Endothelial cell of umbilical vein (primary cell): ENCODE measurements around the gene DMXL2. TPM values are rescaled to one million over a fixed set of nuclear protein-coding genes. Genes with fewer than 3 reads are reported as not detected.

Source experiments
- BruUV-seq: library from RNA; stranded (reverse); fragments of 400-500 nt; replicated peaks from 2 replicates; lab custom pipeline; 2021; lab: Mats Ljungman, UMichigan
- CTCF ChIA-PET: fragments of 300-600, 350-600 bp; sonication (Branson Sonifier 250); formaldehyde crosslinking; loops from one replicate; lab custom pipeline; 2021; ENCODE audit warnings: antibody characterized with exemption, inconsistent platforms; lab: Charles Lee
- POLR2A ChIA-PET: fragments of 300-600, 350-600 bp; sonication (Branson Sonifier 250); formaldehyde crosslinking; loops from one replicate; lab custom pipeline; 2021; ENCODE audit warnings: antibody characterized with exemption, inconsistent platforms; lab: Charles Lee
- DNase-seq: peaks from one replicate; pipeline ENCODE4 v3.0.0-alpha.2; 2011; ENCODE audit warnings: low read depth, low spot score
- FAIRE-seq: peaks from 2 replicates; lab custom pipeline; 2011; peaks lifted over from hg19 to GRCh38; lab: Jason Lieb, UNC
- H2AFZ ChIP-seq: 2 replicates; pipeline ENCODE4 v1.6.0; 2012; ENCODE audit warnings: low read depth, low read length, control low read depth, inconsistent platforms
- H3K27ac ChIP-seq: 2 replicates; pipeline ENCODE4 v1.5.1; 2011; ENCODE audit warnings: low read depth, mild to moderate bottlenecking, control low read depth, low read length, moderate library complexity; ENCODE audit not compliant: insufficient read depth
- H3K27me3 ChIP-seq, 2 experiments: 2 replicates each; pipeline versions ENCODE4 v1.6.0 to v1.6.1; 2011; ENCODE audit warnings: low read length in 2 of 2, mixed read lengths in 1 of 2; ENCODE audit not compliant: control insufficient read depth in 2 of 2, insufficient read depth in 2 of 2
- H3K36me3 ChIP-seq, 2 experiments: 2 replicates in 1 of 2; 3 replicates in 1 of 2; pipeline ENCODE4 v1.5.1; 2011; ENCODE audit warnings: low read length in 2 of 2, mild to moderate bottlenecking in 1 of 2, moderate library complexity in 1 of 2; ENCODE audit not compliant: control insufficient read depth in 2 of 2, insufficient read depth in 2 of 2; ENCODE audit errors: extremely low read depth in 1 of 2
- H3K4me1 ChIP-seq: 3 replicates; pipeline ENCODE4 v1.5.1; 2011; ENCODE audit warnings: mild to moderate bottlenecking, low read length; ENCODE audit not compliant: control insufficient read depth, insufficient read depth; ENCODE audit errors: extremely low read depth
- H3K4me2 ChIP-seq: 2 replicates; pipeline ENCODE4 v1.6.1; 2011; ENCODE audit warnings: low read length, control low read depth, mixed read lengths; ENCODE audit not compliant: insufficient read depth
- H3K4me3 ChIP-seq, 3 experiments: fragments of 200-600 bp in 1 of 3; sonication (generic), shearing (Covaris generic) in 1 of 3; replicated peaks in 1 of 3; 2 replicates each; pipeline ENCODE4 v1.5.1; 2011 to 2016; ENCODE audit warnings: control low read depth in 3 of 3, low read length in 3 of 3, mild to moderate bottlenecking in 2 of 3, inconsistent platforms in 1 of 3, low read depth in 1 of 3, moderate library complexity in 1 of 3; ENCODE audit not compliant: insufficient read depth in 1 of 3
- H3K79me2 ChIP-seq: 2 replicates; pipeline ENCODE4 v1.6.0; 2012; ENCODE audit warnings: low read length, inconsistent platforms; ENCODE audit not compliant: control insufficient read depth, insufficient read depth
- H3K9ac ChIP-seq: replicated peaks from 2 replicates; pipeline ENCODE3; 2011; ENCODE audit warnings: low read length, control low read depth; ENCODE audit not compliant: insufficient read depth; ENCODE audit errors: extremely low read depth
- H3K9me1 ChIP-seq: replicated peaks from 3 replicates; pipeline ENCODE4 v1.6.0; 2011; ENCODE audit warnings: mild to moderate bottlenecking, low read length; ENCODE audit not compliant: control insufficient read depth, insufficient read depth; ENCODE audit errors: extremely low read depth
- H3K9me3 ChIP-seq: replicated peaks from 2 replicates; pipeline ENCODE4 v1.5.1; 2012; ENCODE audit warnings: low read length, inconsistent platforms; ENCODE audit not compliant: control insufficient read depth, insufficient read depth
- H4K20me1 ChIP-seq: replicated peaks from 2 replicates; pipeline ENCODE3; 2011; ENCODE audit warnings: mild to moderate bottlenecking, low read length; ENCODE audit not compliant: control insufficient read depth, insufficient read depth; ENCODE audit errors: extremely low read depth
- CTCF ChIP-seq, 2 donors: IDR thresholded peaks; 1 replicate in 1 of 2; 2 replicates in 1 of 2; pipeline ENCODE4 v1.5.1; 2011; ENCODE audit warnings: low read length in 2 of 2, mild to moderate bottlenecking in 2 of 2, moderate library complexity in 2 of 2, control low read depth in 1 of 2, inconsistent platforms in 1 of 2, low read depth in 1 of 2; ENCODE audit not compliant: insufficient read depth in 1 of 2; ENCODE audit errors: extremely low read depth in 1 of 2
- EZH2 ChIP-seq: IDR thresholded peaks from 2 replicates; pipeline ENCODE4 v1.6.1; 2012; ENCODE audit warnings: borderline replicate concordance, low read depth, mild to moderate bottlenecking, moderate library complexity, low read length, inconsistent platforms; ENCODE audit not compliant: severe bottlenecking
- FOS ChIP-seq: IDR thresholded peaks from 2 replicates; pipeline ENCODE4 v1.6.1; 2011; ENCODE audit warnings: mild to moderate bottlenecking, low read length, moderate library complexity, borderline replicate concordance; ENCODE audit not compliant: insufficient read depth
- GATA2 ChIP-seq: IDR thresholded peaks from 2 replicates; pipeline ENCODE4 v1.7.0; 2011; ENCODE audit warnings: low read depth, mild to moderate bottlenecking, moderate library complexity, mixed read lengths, low read length; ENCODE audit not compliant: insufficient read length, insufficient read depth
- POLR2AphosphoS5 ChIP-seq: IDR thresholded peaks from 2 replicates; pipeline ENCODE4 v1.6.1; 2012; ENCODE audit warnings: low read depth, mild to moderate bottlenecking, control low read depth, low read length, moderate library complexity; ENCODE audit not compliant: insufficient read depth
- dilution Hi-C: fragments of 300-500 bp; cut with MboI; formaldehyde crosslinking; loops from one replicate; pipeline ENCODE4 v1.15.0; 2019; ENCODE audit warnings: low sequenced_read_pairs; ENCODE audit not compliant: extremely low pct_ligation_motif_present
- intact Hi-C: fragments of 100-400 bp; cut with micrococcal nuclease; formaldehyde crosslinking; loops from one replicate; pipeline ENCODE4 v1.10.0; 2022
- polyA plus RNA-seq, 4 experiments: library from polyadenylated mRNA; depleted of rRNA in 3 of 4; stranded (reverse) in 3 of 4; unstranded in 1 of 4; fragments of >200 nt; gene quantifications; 2 replicates each; pipeline versions ENCODE4 v1.2.1 to v1.2.3, GENCODE V29; 2011 to 2012; ENCODE audit warnings: missing spikeins in 1 of 4
- total RNA-seq: library from RNA; stranded (reverse); gene quantifications from 2 replicates; pipeline ENCODE4 v1.2.3, GENCODE V29; 2021
- TF ChIP-seq, protein P1 (sequence below): IDR thresholded peaks from 2 replicates; pipeline ENCODE4 v1.6.1; 2011; ENCODE audit not compliant: insufficient read depth, insufficient read length

Gene DMXL2
- total and polyA plus RNA-seq, 2 donors (not counting 3 experiments of a cell fraction or from before 2014, with no cell fraction given): 6.3 to 10.8 TPM

DNA sequence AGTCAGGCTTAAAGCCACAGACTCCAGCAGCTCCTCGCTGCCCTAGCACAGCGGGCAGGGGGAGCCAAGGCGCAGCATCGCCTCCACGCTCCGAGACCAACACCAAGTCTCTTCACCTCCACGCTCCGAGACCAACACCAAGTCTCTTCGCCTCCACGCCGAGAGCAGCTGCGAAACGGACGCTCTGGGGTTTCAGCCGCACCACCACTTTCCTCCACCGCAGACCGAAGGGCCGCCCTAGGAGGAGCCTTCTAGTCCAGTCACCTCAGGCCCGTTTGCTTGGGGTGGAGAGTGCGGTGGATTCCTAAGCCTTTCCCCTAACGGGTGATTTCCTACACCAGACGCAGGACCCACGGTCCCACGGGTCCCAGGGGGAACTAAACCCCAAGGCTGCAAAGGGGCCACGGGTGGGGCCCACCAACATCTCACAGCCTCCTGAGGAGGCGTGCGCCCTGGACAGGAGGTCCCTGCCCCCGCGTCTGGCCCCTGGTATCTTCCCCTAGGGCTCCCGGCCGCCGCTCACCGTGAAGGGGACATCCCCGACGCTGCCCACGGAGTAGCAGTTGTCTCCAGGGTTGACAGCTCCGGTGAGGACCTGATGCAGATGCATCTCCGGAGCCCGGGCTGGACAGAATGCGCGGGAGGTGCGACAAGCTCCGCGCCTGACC, 501 bp downstream of the DMXL2 start:
- Histone ChIP-seq H3K79me2 (no peaks in the 10 kb centered on the region), H4K20me1 (no peaks in the 10 kb centered on the region), H3K4me3 (peak overlapping the region; percentile 39 to 81 (median 66)), H3K9me1 (no peaks in the 10 kb centered on the region), H3K27ac (no peak overlapping the region), H3K4me1 (peaks cover 6% of the 10 kb centered on the region), H3K9ac (peak overlapping the region; percentile 42), H3K9me3 (no peaks in the 10 kb centered on the region), H3K4me2 (peak overlapping the region; percentile 79), H2AFZ (peak overlapping the region; percentile 89), H3K36me3 (no peaks in the 10 kb centered on the region), H3K27me3 (peaks cover 2 to 3% of the 10 kb centered on the region in 2 experiments)
- ChIA-PET CTCF (interaction anchor here (0.6 to 4.2 kb wide), 11 partner anchors 9 to 284 kb away, joined by 3 to 40 read pairs (median 5); partner anchors contain the start of gene SCG3), POLR2A (no interaction called here)
- DNase-seq (peak; percentile 71), FAIRE-seq (peak; percentile 46)
- dilution Hi-C loops (no loop called here), intact Hi-C loops (loop anchor here (2.0 kb wide), 1 partner anchor 85 kb away; no protein-coding TSS in a partner anchor)
- no TSS peak for BruUV-seq
- TF ChIP-seq EZH2 (no peak), FOS (no peak), POLR2AphosphoS5 (no peak), GATA2 (no peak), CTCF (IDR thresholded peaks at IDR 0.05; ENCODE audit: extremely low read depth in 1 of 2, insufficient read depth in 1 of 2, low read depth in 1 of 2, low read length in 2 of 2) (peak in 1 of 2 donors; percentile 19)
- TF ChIP-seq, protein P1, sequence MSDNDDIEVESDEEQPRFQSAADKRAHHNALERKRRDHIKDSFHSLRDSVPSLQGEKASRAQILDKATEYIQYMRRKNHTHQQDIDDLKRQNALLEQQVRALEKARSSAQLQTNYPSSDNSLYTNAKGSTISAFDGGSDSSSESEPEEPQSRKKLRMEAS: no peak
